Right lobe of liver (tissue), 6 donors: ENCODE measurements around the gene LTBP1. TPM values are rescaled to one million over a fixed set of nuclear protein-coding genes. Genes with fewer than 3 reads are reported as not detected.

Experiments
- ATAC-seq, 4 donors: fragments of 200-7000 bp; cut with Tn5 transposase; one replicate each; pipeline ENCODE4 v1.9.1; 2020; ENCODE audit warnings: mild to moderate bottlenecking in 4 of 4, moderate library complexity in 4 of 4
- DNase-seq, 3 donors: peaks; one replicate each; pipeline ENCODE4 v3.0.0-alpha.2; 2020
- H3K27ac ChIP-seq, 3 donors: fragments of 200-600 bp; one replicate each; pipeline ENCODE4 v1.8.0; 2022
- H3K27me3 ChIP-seq, 2 donors: fragments of 200-600 bp; one replicate each; pipeline ENCODE4 v1.8.0; 2022
- H3K36me3 ChIP-seq, 4 donors: fragments of 200-600 bp; sonication (generic) in 1 of 4; one replicate each; pipeline versions ENCODE4 v1.5.1 to v1.8.0; 2017 to 2022; ENCODE audit warnings: control low read depth in 1 of 4
- H3K4me1 ChIP-seq, 4 donors: fragments of 200-600 bp; sonication (generic) in 1 of 4; one replicate each; pipeline versions ENCODE4 v1.5.1 to v1.8.0; 2017 to 2022; ENCODE audit warnings: control low read depth in 1 of 4
- H3K4me3 ChIP-seq, 3 donors: fragments of 200-600 bp; one replicate each; pipeline ENCODE4 v1.8.0; 2022
- H3K9me3 ChIP-seq, 4 donors: fragments of 200-600 bp; sonication (generic) in 1 of 4; one replicate each; pipeline versions ENCODE4 v1.5.1 to v1.8.0; 2017 to 2022; ENCODE audit warnings: control low read depth in 1 of 4
- CTCF ChIP-seq, 4 donors: fragments of 200-600 bp in 3 of 4; fragments of 450-650 bp in 1 of 4; IDR thresholded peaks; one replicate each; pipeline versions ENCODE4 v1.5.1 to v1.8.0; 2016 to 2022; ENCODE audit warnings: antibody characterized with exemption in 4 of 4, mild to moderate bottlenecking in 2 of 4
- POLR2A ChIP-seq: fragments of 450-650 bp; IDR thresholded peaks from one replicate; pipeline ENCODE4 v1.6.1; 2017; ENCODE audit warnings: antibody characterized with exemption, mild to moderate bottlenecking
- WGBS: methylation state at CpG from one replicate; pipeline ENCODE4 v1.1.6; 2018; ENCODE audit warnings: low coverage, low lambda C conversion rate; ENCODE audit not compliant: insufficient coverage; ENCODE audit errors: missing lambda C conversion rate; 5-methylcytosine and 5-hydroxymethylcytosine counted together
- intact Hi-C, 2 donors: fragments of 100-400 bp; cut with DNase I; formaldehyde crosslinking; loops; one replicate each; pipeline versions ENCODE4 v1.11.2 to v1.14.1; 2022
- total RNA-seq, 6 experiments: library from RNA; depleted of rRNA in 2 of 6; stranded (reverse); fragments of >200 nt in 2 of 6; fragmentation: NEBNext Ultra II Directional in 3 of 6; extraction: Animal tissue kit (Norgen Biotek cat#: 25700) in 3 of 6; gene quantifications; one replicate each; pipeline versions ENCODE4 v1.1.0 to v1.2.4, GENCODE V29; 2016 to 2023
- donor health status: DM: no; HTN: yes; CAD: no.
- donor health status: DM: no; HTN: no; CAD: no.
- donor health status: DM: no; HTN: no; CAD: no.
- donor health status: DM: no; HTN: yes; CAD: no.
- donor health status: DM: no; HTN: yes; CAD: no.

LTBP1 gene
- total RNA-seq, 6 experiments from 2014 or later, result 5.4 to 14.2 (median 9.1) TPM

GRCh38 chr2:33141476-33141875, 194.7 kb downstream of the LTBP1 start:
- DNase-seq (no peak), ATAC-seq (no peak)
- Histone ChIP-seq H3K4me1 (no peaks in the 10 kb centered on the region), H3K27ac (no peak overlapping the region), H3K9me3 (no peaks in the 10 kb centered on the region), H3K36me3 (no peaks in the 10 kb centered on the region), H3K4me3 (no peak overlapping the region), H3K27me3 (no peaks in the 10 kb centered on the region)
- TF ChIP-seq CTCF (IDR thresholded peaks at IDR 0.05) (no peak), POLR2A (no peak)
- 84% methylated on average over 5 of the region's 5 CpGs for WGBS
- intact Hi-C loops, result no loop called here

GRCh38 chr2:33142810-33143209, 196.1 kb downstream of the LTBP1 start:
- H3K27ac ChIP-seq, result no peak overlapping the region

DNA sequence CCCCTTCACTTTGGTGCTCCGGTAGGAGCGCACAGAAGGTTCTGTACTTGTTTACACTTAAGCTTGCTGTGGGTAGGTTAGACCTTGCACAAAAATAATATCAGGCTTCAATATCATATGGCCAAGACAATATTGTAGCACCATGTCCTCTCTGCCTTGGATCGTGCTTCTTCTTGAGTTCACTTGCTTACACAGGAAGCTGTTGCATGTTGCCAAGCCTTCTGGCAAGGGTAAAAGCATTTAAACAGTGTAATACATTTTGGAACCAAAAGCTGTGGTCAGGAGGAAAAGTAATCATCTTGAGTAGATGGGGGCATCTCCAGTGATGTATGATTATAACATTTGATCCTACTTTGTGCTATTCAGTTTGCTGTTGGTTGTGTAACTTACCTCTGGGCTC, 197.5 kb downstream of the LTBP1 start:
- no peak for TF ChIP-seq POLR2A
- no peak overlapping the region for H3K27ac ChIP-seq
- no peak for DNase-seq
- H3K9me3 ChIP-seq, result no peaks in the 10 kb centered on the region
- no peaks in the 10 kb centered on the region for H3K27me3 ChIP-seq
- no peaks in the 10 kb centered on the region for H3K4me1 ChIP-seq
- 83% methylated on average over 2 of the region's 3 CpGs for WGBS
- no peak overlapping the region for H3K4me3 ChIP-seq
- no peaks in the 10 kb centered on the region for H3K36me3 ChIP-seq
- intact Hi-C loops, result no loop called here
- ATAC-seq, result no peak

More at GRCh38 chr2:33142810-33143209, 196.1 kb downstream of the LTBP1 start:
- no peak for ATAC-seq
- DNase-seq, result no peak
- H3K36me3 ChIP-seq, result no peaks in the 10 kb centered on the region
- 79% methylated on average over 2 of the region's 4 CpGs for WGBS
- no peak for TF ChIP-seq POLR2A
- no peak for TF ChIP-seq CTCF (IDR thresholded peaks at IDR 0.05)
- intact Hi-C loops, result no loop called here
- H3K4me1 ChIP-seq, result no peaks in the 10 kb centered on the region
- H3K4me3 ChIP-seq, result no peak overlapping the region
- H3K9me3 ChIP-seq, result no peaks in the 10 kb centered on the region
- H3K27me3 ChIP-seq, result no peaks in the 10 kb centered on the region

DNA sequence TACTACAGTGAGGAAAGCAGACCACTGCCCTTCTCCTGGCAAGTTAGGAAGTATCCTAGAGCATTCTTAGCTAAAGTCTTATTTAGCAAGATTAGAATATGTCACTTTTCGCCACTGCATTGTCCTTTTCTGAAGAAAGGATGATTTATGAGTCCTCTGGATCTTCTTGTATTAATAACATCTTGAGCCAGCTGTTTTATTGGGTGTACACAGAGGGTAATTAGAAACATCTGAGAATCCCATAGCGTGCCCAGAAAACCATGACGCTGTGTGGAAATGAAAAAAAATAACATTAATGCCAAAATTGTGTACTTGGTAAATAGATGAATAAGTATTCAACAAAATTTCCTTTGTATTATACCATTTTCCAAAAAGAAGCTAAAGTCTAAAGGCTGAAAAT, 198.7 kb downstream of the LTBP1 start:
- Histone ChIP-seq H3K4me1 (no peaks in the 10 kb centered on the region), H3K36me3 (no peaks in the 10 kb centered on the region), H3K9me3 (no peaks in the 10 kb centered on the region), H3K27me3 (no peaks in the 10 kb centered on the region), H3K27ac (no peak overlapping the region), H3K4me3 (no peak overlapping the region)
- DNase-seq, result no peak
- no peak for TF ChIP-seq POLR2A
- no peak for TF ChIP-seq CTCF (IDR thresholded peaks at IDR 0.05)
- intact Hi-C loops, result no loop called here
- WGBS, result 93% methylated on average over 3 of the region's 3 CpGs
- no peak for ATAC-seq

DNA sequence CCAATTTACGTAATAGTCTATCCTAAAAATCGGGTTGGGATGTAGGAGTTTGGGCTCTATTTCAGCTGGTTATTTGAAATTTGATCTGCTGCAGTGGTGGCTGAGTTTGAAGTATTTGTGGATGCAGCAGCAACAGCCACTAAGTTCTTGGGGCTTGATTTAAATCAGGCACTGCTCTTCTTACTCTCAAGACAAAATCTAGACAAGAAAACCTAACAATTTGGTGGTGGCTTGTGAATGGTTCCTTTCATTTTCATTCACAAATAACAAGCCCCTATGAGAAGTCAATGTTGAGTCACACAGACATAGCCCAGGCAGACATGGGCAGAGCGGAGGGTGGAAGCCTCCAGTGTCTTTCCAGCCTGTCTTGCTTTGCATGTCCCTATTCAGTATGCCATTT, 199.3 kb downstream of the LTBP1 start:
- TF ChIP-seq POLR2A (no peak), CTCF (IDR thresholded peaks at IDR 0.05) (no peak)
- ATAC-seq (no peak), DNase-seq (no peak)
- H3K9me3 ChIP-seq, result no peaks in the 10 kb centered on the region
- no peaks in the 10 kb centered on the region for H3K27me3 ChIP-seq
- H3K36me3 ChIP-seq, result no peaks in the 10 kb centered on the region
- no peak overlapping the region for H3K27ac ChIP-seq
- WGBS, result 75% methylated on average over 3 of the region's 3 CpGs
- no peak overlapping the region for H3K4me3 ChIP-seq
- intact Hi-C loops, result no loop called here
- no peaks in the 10 kb centered on the region for H3K4me1 ChIP-seq
